ENCODE data around the gene IKZF1.

DNA sequence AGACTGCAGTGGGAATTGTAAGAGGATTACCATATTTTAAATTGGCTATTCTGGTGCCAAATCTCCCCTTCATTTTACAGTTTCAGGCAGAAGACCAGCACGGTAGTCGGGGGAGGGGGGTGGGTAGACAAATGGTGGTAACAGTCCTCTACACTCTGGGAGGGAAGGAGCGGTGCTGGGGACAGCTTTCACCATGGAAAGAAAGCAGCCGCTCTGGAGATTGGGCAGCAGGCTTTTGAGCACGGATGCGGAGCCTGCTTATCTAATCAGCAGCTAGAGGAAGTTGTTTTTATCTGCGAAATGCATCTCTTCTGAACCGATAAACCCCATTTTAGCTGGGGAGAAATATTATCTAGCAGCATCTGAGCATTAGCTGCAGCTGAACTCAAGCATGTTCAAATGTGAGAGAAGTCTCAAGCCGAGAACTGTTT, 28.7 kb downstream of the IKZF1 start:
- TF ChIP-seq, protein P1, sequence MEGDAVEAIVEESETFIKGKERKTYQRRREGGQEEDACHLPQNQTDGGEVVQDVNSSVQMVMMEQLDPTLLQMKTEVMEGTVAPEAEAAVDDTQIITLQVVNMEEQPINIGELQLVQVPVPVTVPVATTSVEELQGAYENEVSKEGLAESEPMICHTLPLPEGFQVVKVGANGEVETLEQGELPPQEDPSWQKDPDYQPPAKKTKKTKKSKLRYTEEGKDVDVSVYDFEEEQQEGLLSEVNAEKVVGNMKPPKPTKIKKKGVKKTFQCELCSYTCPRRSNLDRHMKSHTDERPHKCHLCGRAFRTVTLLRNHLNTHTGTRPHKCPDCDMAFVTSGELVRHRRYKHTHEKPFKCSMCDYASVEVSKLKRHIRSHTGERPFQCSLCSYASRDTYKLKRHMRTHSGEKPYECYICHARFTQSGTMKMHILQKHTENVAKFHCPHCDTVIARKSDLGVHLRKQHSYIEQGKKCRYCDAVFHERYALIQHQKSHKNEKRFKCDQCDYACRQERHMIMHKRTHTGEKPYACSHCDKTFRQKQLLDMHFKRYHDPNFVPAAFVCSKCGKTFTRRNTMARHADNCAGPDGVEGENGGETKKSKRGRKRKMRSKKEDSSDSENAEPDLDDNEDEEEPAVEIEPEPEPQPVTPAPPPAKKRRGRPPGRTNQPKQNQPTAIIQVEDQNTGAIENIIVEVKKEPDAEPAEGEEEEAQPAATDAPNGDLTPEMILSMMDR (conservative IDR thresholded peaks at IDR 0.05; ENCODE audit: low read depth, low read length) = no peak
- TF ChIP-seq SMC3 (IDR thresholded peaks at IDR 0.05; ENCODE audit: low read depth, low read length) = no peak
